Esophagus squamous epithelium (tissue), 4 donors: ENCODE data around the gene ARID3B.

Source experiments
- POLR2A ChIP-seq, 4 donors: fragments of 450-650 bp; IDR thresholded peaks; one replicate each; pipeline ENCODE4 v1.6.1; 2017; ENCODE audit warnings: antibody characterized with exemption in 4 of 4, mild to moderate bottlenecking in 4 of 4, moderate library complexity in 3 of 4
- TF ChIP-seq, protein P1 (sequence below), 6 experiments: fragments of 450-650 bp in 4 of 6; fragments of 200-600 bp in 2 of 6; sonication (generic) in 2 of 6; IDR thresholded peaks; one replicate each; pipeline ENCODE4 v1.5.1; 2016 to 2019; ENCODE audit warnings: antibody characterized with exemption in 6 of 6, mild to moderate bottlenecking in 4 of 6, moderate library complexity in 4 of 6

DNA sequence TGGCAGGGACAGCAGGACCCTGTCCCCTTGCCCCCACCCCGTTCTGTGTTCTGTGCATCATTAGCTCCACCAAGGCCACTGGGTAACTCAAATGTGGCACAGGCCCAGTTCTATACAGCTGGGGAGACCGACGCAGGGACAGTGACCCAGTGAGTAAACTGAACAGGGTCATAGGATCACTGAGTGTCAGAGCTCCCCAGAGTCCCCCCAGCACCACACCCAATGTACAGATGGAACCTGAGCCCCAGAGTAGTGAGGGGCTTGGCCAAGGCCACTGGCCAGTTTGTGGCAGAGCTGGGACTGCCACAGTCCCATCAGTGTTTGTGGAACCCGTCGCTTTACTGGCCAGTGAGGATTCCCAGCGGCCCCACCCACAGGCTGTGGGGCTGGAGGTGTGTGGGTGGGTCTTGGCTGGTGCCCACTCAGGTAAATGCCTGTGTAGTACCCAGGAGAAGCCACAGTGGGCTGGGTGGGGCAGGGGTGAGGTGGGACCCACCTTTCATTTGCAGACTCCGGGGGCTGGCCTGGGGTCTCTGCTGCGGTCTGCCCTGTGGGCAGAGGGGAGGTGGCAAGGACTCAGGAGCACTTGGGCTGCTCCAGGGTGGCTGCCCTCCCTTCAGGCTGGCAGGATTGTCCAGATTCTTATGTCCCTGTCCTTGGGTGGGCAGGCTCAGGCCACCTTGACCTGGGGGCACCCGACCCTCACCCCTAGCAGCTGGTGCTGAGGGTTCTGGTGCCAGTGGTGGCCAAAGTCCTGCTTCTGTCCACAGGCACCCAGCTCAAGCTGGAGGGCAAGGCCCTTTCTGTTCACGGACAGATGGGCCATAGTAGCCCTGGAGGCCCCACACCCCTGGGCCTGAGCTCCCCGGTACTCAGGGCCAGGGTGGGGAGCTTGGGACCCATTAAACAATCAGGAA is 63.0 kb downstream of the ARID3B start:
- TF ChIP-seq, protein P1, sequence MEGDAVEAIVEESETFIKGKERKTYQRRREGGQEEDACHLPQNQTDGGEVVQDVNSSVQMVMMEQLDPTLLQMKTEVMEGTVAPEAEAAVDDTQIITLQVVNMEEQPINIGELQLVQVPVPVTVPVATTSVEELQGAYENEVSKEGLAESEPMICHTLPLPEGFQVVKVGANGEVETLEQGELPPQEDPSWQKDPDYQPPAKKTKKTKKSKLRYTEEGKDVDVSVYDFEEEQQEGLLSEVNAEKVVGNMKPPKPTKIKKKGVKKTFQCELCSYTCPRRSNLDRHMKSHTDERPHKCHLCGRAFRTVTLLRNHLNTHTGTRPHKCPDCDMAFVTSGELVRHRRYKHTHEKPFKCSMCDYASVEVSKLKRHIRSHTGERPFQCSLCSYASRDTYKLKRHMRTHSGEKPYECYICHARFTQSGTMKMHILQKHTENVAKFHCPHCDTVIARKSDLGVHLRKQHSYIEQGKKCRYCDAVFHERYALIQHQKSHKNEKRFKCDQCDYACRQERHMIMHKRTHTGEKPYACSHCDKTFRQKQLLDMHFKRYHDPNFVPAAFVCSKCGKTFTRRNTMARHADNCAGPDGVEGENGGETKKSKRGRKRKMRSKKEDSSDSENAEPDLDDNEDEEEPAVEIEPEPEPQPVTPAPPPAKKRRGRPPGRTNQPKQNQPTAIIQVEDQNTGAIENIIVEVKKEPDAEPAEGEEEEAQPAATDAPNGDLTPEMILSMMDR (IDR thresholded peaks at IDR 0.05): no peak
- no peak for TF ChIP-seq POLR2A (IDR thresholded peaks at IDR 0.05)
